DOHH2 (cell line): Measurements from ENCODE around the gene EXOSC7.

Experiments
- CTCF ChIP-seq: fragments of 200-600 bp; sonication (generic); IDR thresholded peaks from one replicate; pipeline ENCODE4 v1.5.1; 2014; ENCODE audit warnings: antibody characterized with exemption, mild to moderate bottlenecking, low read depth, low read length; ENCODE audit not compliant: poor library complexity, severe bottlenecking
- EZH2phosphoT487 ChIP-seq: fragments of 200-600 bp; sonication (generic); IDR thresholded peaks from 2 replicates; pipeline ENCODE4 v1.6.1; 2017; ENCODE audit warnings: borderline replicate concordance, mild to moderate bottlenecking, antibody characterized with exemption, low read length, moderate library complexity, mixed read lengths

GRCh38 chr3:45054196-45054857 is 78.3 kb downstream of the EXOSC7 start:
- no peak for TF ChIP-seq CTCF
- TF ChIP-seq EZH2phosphoT487 = no peak
